Caki2 (cell line): ENCODE measurements around the gene CHAF1A. TPM values are rescaled to one million over a fixed set of nuclear protein-coding genes. Genes with fewer than 3 reads are reported as not detected.

Source experiments
- total RNA-seq: library from RNA; depleted of rRNA; stranded (reverse); fragments of >200 nt; shearing (Covaris generic); gene quantifications from 2 replicates; pipeline ENCODE4 v1.2.3, GENCODE V29; 2014; ENCODE audit warnings: low replicate concordance; rRNA removed

Gene CHAF1A
- total RNA-seq, 1 experiment from 2014 or later: 45.4 TPM

Other genes starting within 250 kb of the CHAF1A start
- gene CREB3L3, start 249.0 kb upstream of the CHAF1A start, total RNA-seq: not detected in 2 replicates
- 27.2 and 28.8 TPM in 2 replicates for gene SIRT6, start 220.1 kb upstream of the CHAF1A start, total RNA-seq
- gene ANKRD24, start 220.0 kb upstream of the CHAF1A start, total RNA-seq: 0.64 and 1.9 TPM in 2 replicates
- 0.14 and 3.3 TPM in 2 replicates for gene EBI3, start 173.1 kb upstream of the CHAF1A start, total RNA-seq
- 42.0 and 46.9 TPM in 2 replicates for gene YJU2, start 155.6 kb upstream of the CHAF1A start, total RNA-seq
- not detected in 2 replicates for gene SHD, start 123.4 kb upstream of the CHAF1A start, total RNA-seq
- not detected in 2 replicates for gene TMIGD2, start 100.3 kb upstream of the CHAF1A start, total RNA-seq
- gene FSD1, start 98.0 kb upstream of the CHAF1A start, total RNA-seq: 12.7 and 15.8 TPM in 2 replicates
- gene STAP2, start 63.8 kb upstream of the CHAF1A start, total RNA-seq: 7.6 and 25.1 TPM in 2 replicates
- 36.5 and 57.5 TPM in 2 replicates for gene MPND, start 59.1 kb upstream of the CHAF1A start, total RNA-seq
- gene SH3GL1, start 2.1 kb upstream of the CHAF1A start, total RNA-seq: 77.0 and 103 TPM in 2 replicates
- gene UBXN6, start 55.2 kb downstream of the CHAF1A start, total RNA-seq: 185 and 223 TPM in 2 replicates
- gene HDGFL2, start 69.7 kb downstream of the CHAF1A start, total RNA-seq: 68.4 and 71.6 TPM in 2 replicates
- 0.24 TPM in 1 of 2 replicates, not detected in the other for gene PLIN4, start 115.8 kb downstream of the CHAF1A start, total RNA-seq
- not detected in 2 replicates for gene PLIN5, start 132.6 kb downstream of the CHAF1A start, total RNA-seq
- not detected in 2 replicates for gene LRG1, start 137.4 kb downstream of the CHAF1A start, total RNA-seq
- 27.5 and 35.7 TPM in 2 replicates for gene SEMA6B, start 157.0 kb downstream of the CHAF1A start, total RNA-seq
- gene TNFAIP8L1, start 236.9 kb downstream of the CHAF1A start, total RNA-seq: 8.0 and 10.0 TPM in 2 replicates